Endodermal cell (in vitro differentiated cells): ENCODE results near the gene ZNF584. TPM values are rescaled to one million over a fixed set of nuclear protein-coding genes. Genes with fewer than 3 reads are reported as not detected.
A peak's percentile ranks its signal among the peaks of the same experiment; 100 is the strongest.

Source experiments
- DNase-seq: peaks from one replicate; pipeline ENCODE4 v3.0.0-alpha.2; 2017
- H3K27ac ChIP-seq: 2 replicates; pipeline ENCODE4 v1.5.1; 2013; ENCODE audit warnings: mild to moderate bottlenecking, low read depth, low read length, moderate library complexity
- H3K27me3 ChIP-seq: 2 replicates; pipeline ENCODE4 v1.6.1; 2013; ENCODE audit warnings: mild to moderate bottlenecking, low read length, moderate library complexity; ENCODE audit not compliant: insufficient read depth, control insufficient read depth, poor library complexity, severe bottlenecking
- H3K36me3 ChIP-seq: 2 replicates; pipeline ENCODE4 v1.7.0; 2013; ENCODE audit warnings: mild to moderate bottlenecking, low read length, moderate library complexity; ENCODE audit not compliant: control insufficient read depth, insufficient read depth
- H3K4me1 ChIP-seq: one replicate; pipeline ENCODE4 v1.7.0; 2013; ENCODE audit warnings: low read length; ENCODE audit not compliant: control insufficient read depth, insufficient read depth
- H3K4me3 ChIP-seq: 2 replicates; pipeline ENCODE4 v1.5.1; 2013; ENCODE audit warnings: mild to moderate bottlenecking, low read length, moderate library complexity
- H3K9ac ChIP-seq: 2 replicates; pipeline ENCODE4 v1.6.1; 2013; ENCODE audit warnings: mild to moderate bottlenecking, low read length, moderate library complexity; ENCODE audit not compliant: poor library complexity, severe bottlenecking; ENCODE audit errors: extremely low read depth
- H3K9me3 ChIP-seq: 2 replicates; pipeline ENCODE4 v1.6.1; 2013; ENCODE audit warnings: mild to moderate bottlenecking, low read length, moderate library complexity; ENCODE audit not compliant: control insufficient read depth
- H3K27ac Mint-ChIP-seq: 2 replicates; pipeline ENCODE4 v1.8.0; 2020; ENCODE audit warnings: mixed read lengths
- H3K27me3 Mint-ChIP-seq: 2 replicates; pipeline ENCODE4 v1.8.0; 2021; ENCODE audit warnings: mild to moderate bottlenecking, mixed read lengths; ENCODE audit not compliant: insufficient read depth
- H3K36me3 Mint-ChIP-seq: 2 replicates; pipeline ENCODE4 v1.8.0; 2020; ENCODE audit warnings: low read depth, mixed read lengths
- H3K4me1 Mint-ChIP-seq: 2 replicates; pipeline ENCODE4 v1.8.0; 2020; ENCODE audit warnings: mixed read lengths
- H3K4me3 Mint-ChIP-seq: 2 replicates; pipeline ENCODE4 v1.8.0; 2020; ENCODE audit warnings: mild to moderate bottlenecking, moderate library complexity, mixed read lengths
- H3K9me3 Mint-ChIP-seq: 2 replicates; pipeline ENCODE4 v1.8.0; 2020; ENCODE audit warnings: mild to moderate bottlenecking, mixed read lengths
- CTCF ChIP-seq: fragments of 200-600 bp; sonication (generic); conservative IDR thresholded peaks from 2 replicates; pipeline ENCODE4 v1.5.0; 2021; ENCODE audit warnings: antibody characterized with exemption, mild to moderate bottlenecking
- WGBS, 2 experiments: methylation state at CpG; one replicate each; pipeline versions ENCODE4 v1.1.5 to v1.1.7; 2013; ENCODE audit warnings: missing lambda C conversion rate in 2 of 2, mixed read lengths in 1 of 2; ENCODE audit not compliant: insufficient coverage in 1 of 2, insufficient read length in 1 of 2; 5-methylcytosine and 5-hydroxymethylcytosine counted together
- total RNA-seq, 2 donors: library from RNA; stranded (reverse); fragmentation: NEBNext Ultra II Directional in 1 of 2; extraction: Animal tissue kit (Norgen Biotek cat#: 25700) in 1 of 2; gene quantifications; 2 replicates in 1 of 2; 3 replicates in 1 of 2; pipeline ENCODE4 v1.2.1, GENCODE V29; 2021

The ZNF584 gene
- total RNA-seq, 2 donors from 2014 or later: 10.3 to 14.8 TPM

- no peak for DNase-seq
- Histone ChIP-seq H3K9ac (no peak overlapping the region), H3K36me3 (peaks cover 17% of the 10 kb centered on the region), H3K27me3 (no peaks in the 10 kb centered on the region), H3K4me1 (peaks cover 6% of the 10 kb centered on the region), H3K27ac (no peak overlapping the region), H3K9me3 (no peaks in the 10 kb centered on the region), H3K4me3 (no peak overlapping the region)
- peaks cover 10% of the 10 kb centered on the region for H3K4me1 Mint-ChIP-seq
- no peaks in the 10 kb centered on the region for H3K9me3 Mint-ChIP-seq
- TF ChIP-seq CTCF: no peak
- H3K4me3 Mint-ChIP-seq: no peak overlapping the region
- 92 to 97% methylated on average over 6 of the region's 6 CpGs for WGBS, 2 experiments
- H3K36me3 Mint-ChIP-seq: peaks cover 14% of the 10 kb centered on the region
- H3K27me3 Mint-ChIP-seq: peaks cover 57% of the 10 kb centered on the region
- no peak overlapping the region for H3K27ac Mint-ChIP-seq
Observed at GRCh38 chr19:58398545-58398944, 9.9 kb upstream of the ZNF584 start.

- H3K9ac ChIP-seq: no peak overlapping the region
- H3K4me1 Mint-ChIP-seq: peaks cover 10% of the 10 kb centered on the region
- peaks cover 54% of the 10 kb centered on the region for H3K27me3 Mint-ChIP-seq
- 94 to 97% methylated on average over 3 of the region's 3 CpGs for WGBS, 2 experiments
- no peaks in the 10 kb centered on the region for H3K9me3 Mint-ChIP-seq
- H3K4me3 ChIP-seq: no peak overlapping the region
- peaks cover 6% of the 10 kb centered on the region for H3K4me1 ChIP-seq
- H3K36me3 Mint-ChIP-seq: peaks cover 4% of the 10 kb centered on the region
- H3K27me3 ChIP-seq: no peaks in the 10 kb centered on the region
- no peaks in the 10 kb centered on the region for H3K9me3 ChIP-seq
- no peak overlapping the region for H3K27ac ChIP-seq
- no peak overlapping the region for H3K27ac Mint-ChIP-seq
- no peak for DNase-seq
- H3K4me3 Mint-ChIP-seq: peak overlapping the region; percentile 76
- TF ChIP-seq CTCF: no peak
- H3K36me3 ChIP-seq: peaks cover 5% of the 10 kb centered on the region
Observed at GRCh38 chr19:58399903-58400302, 8.5 kb upstream of the ZNF584 start.

- H3K9me3 ChIP-seq: no peaks in the 10 kb centered on the region
- Mint-ChIP-seq H3K4me1 (peaks cover 10% of the 10 kb centered on the region), H3K9me3 (no peaks in the 10 kb centered on the region), H3K36me3 (peaks cover 4% of the 10 kb centered on the region), H3K27me3 (peaks cover 51% of the 10 kb centered on the region), H3K4me3 (peak overlapping the region; percentile 76), H3K27ac (no peak overlapping the region)
- H3K4me1 ChIP-seq: peaks cover 6% of the 10 kb centered on the region
- DNase-seq: no peak
- no peak for TF ChIP-seq CTCF
- H3K27ac ChIP-seq: no peak overlapping the region
- H3K36me3 ChIP-seq: no peaks in the 10 kb centered on the region
- H3K9ac ChIP-seq: peak overlapping the region; percentile 35
- peak overlapping the region; percentile 83 for H3K4me3 ChIP-seq
- no peaks in the 10 kb centered on the region for H3K27me3 ChIP-seq
- 84 to 97% methylated on average over 10 to 18 of the region's 18 CpGs for WGBS, 2 experiments
Observed at GRCh38 chr19:58400316-58400915, 8.0 kb upstream of the ZNF584 start.
